ENCODE measurements around the gene SFMBT1. TPM values are rescaled to one million over a fixed set of nuclear protein-coding genes. Genes with fewer than 3 reads are reported as not detected.

SFMBT1 gene
- total and polyA plus RNA-seq, 2 experiments from 2014 or later = 3.4 to 6.1 TPM

DNA sequence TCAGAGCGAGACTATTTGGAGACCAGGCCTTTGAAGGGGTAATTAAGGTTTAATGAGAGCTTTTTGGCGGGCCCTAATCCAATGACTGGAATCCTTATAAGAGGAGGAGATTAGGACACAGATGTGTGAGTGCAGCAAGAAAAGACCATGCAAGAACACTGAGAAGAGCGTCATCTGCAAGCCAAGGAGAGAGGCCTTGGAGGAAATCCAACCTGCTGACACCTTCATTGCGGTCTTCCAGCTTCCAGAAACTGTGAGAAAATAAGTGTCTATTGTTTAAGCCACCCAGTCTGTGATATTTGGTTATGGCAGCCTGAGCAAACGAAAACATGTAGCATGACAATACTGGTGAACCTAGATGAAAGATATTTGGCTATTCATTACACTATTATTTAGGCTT, 188.0 kb downstream of the SFMBT1 start:
- H3K4me1 ChIP-seq (ENCODE audit: low read depth) = no peaks in the 10 kb centered on the region
- H3K36me3 ChIP-seq = no peaks in the 10 kb centered on the region
- no peaks in the 10 kb centered on the region for H3K9me3 ChIP-seq (ENCODE audit: low read depth)
- H3K4me3 ChIP-seq = no peak overlapping the region
- TF ChIP-seq, protein P1, sequence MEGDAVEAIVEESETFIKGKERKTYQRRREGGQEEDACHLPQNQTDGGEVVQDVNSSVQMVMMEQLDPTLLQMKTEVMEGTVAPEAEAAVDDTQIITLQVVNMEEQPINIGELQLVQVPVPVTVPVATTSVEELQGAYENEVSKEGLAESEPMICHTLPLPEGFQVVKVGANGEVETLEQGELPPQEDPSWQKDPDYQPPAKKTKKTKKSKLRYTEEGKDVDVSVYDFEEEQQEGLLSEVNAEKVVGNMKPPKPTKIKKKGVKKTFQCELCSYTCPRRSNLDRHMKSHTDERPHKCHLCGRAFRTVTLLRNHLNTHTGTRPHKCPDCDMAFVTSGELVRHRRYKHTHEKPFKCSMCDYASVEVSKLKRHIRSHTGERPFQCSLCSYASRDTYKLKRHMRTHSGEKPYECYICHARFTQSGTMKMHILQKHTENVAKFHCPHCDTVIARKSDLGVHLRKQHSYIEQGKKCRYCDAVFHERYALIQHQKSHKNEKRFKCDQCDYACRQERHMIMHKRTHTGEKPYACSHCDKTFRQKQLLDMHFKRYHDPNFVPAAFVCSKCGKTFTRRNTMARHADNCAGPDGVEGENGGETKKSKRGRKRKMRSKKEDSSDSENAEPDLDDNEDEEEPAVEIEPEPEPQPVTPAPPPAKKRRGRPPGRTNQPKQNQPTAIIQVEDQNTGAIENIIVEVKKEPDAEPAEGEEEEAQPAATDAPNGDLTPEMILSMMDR (IDR thresholded peaks at IDR 0.05; ENCODE audit: low read depth, low read length) = no peak
- H3K27me3 ChIP-seq = no peaks in the 10 kb centered on the region
- no peak for DNase-seq (ENCODE audit: low read depth in 1 of 2, low spot score in 1 of 2)
- no peak overlapping the region for H3K27ac ChIP-seq

DNA sequence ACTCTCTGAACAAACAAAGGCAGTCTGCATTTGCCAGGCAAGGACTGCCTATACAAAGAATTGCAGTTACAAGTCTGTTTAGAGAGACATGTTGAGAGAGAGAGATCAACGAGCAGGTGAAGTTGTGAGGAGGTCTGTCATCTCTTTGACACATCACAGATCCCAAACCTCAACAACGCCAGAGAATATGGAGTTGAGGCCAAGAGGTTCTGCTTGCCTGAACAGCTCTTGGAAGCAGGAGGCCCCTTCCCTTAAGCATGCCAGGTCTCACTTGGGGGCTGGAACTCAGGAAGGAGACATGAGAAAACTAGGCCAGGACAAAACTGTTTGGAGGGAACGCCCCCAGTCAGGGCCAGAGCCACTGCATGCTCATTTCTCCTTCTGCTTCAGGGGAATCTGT, 188.7 kb downstream of the SFMBT1 start:
- Histone ChIP-seq H3K4me1 (ENCODE audit: low read depth) (no peaks in the 10 kb centered on the region), H3K4me3 (no peak overlapping the region), H3K36me3 (no peaks in the 10 kb centered on the region), H3K27me3 (no peaks in the 10 kb centered on the region), H3K9me3 (ENCODE audit: low read depth) (no peaks in the 10 kb centered on the region), H3K27ac (no peak overlapping the region)
- DNase-seq (ENCODE audit: low read depth in 1 of 2, low spot score in 1 of 2) = no peak
- TF ChIP-seq, protein P1 (IDR thresholded peaks at IDR 0.05; ENCODE audit: low read depth, low read length) = no peak

DNA sequence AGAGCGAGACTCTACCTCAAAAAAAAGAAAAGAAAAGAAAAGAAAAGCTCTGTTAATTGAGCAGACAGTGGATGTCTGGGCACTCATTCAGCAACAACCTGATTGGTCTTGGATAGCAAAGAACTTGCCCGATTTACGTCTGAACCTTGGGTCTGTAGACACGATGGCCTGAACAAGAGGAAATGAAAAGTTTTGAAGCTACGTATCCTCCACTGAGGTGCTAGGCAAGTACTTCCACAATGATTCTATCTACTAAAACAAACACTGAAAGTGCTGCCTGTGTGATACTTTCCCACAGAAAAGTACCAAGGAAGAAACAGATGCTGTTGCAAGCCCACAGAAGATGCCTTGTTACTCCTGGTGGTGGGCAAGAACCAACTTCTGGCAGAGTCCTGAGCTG, 189.2 kb downstream of the SFMBT1 start:
- Histone ChIP-seq H3K4me3 (no peak overlapping the region), H3K27me3 (no peaks in the 10 kb centered on the region), H3K36me3 (no peaks in the 10 kb centered on the region), H3K9me3 (ENCODE audit: low read depth) (no peaks in the 10 kb centered on the region), H3K4me1 (ENCODE audit: low read depth) (no peaks in the 10 kb centered on the region), H3K27ac (no peak overlapping the region)
- DNase-seq (ENCODE audit: low read depth in 1 of 2, low spot score in 1 of 2) = no peak
- TF ChIP-seq, protein P1 (IDR thresholded peaks at IDR 0.05; ENCODE audit: low read depth, low read length) = no peak

DNA sequence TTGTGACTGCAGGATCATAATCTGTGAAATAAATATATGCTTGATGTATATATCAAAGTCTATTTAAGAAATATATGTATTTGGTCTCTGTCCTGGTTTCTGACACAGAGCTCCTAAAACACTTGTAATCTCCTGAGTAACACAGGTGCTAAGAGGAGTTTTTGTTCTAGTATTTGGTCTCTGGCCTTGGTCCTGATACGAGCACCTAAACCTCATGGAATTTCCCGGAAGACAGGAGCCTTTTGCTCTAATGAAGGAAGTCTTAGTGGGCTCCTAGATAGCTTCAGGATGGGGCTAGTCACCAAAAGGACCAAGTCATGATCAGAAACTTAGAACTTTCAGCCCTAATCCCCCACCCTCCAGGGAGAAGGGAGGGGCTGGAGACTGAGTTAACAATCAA, 191.9 kb downstream of the SFMBT1 start:
- H3K9me3 ChIP-seq (ENCODE audit: low read depth) = no peaks in the 10 kb centered on the region
- DNase-seq (ENCODE audit: low read depth in 1 of 2, low spot score in 1 of 2) = peak in 1 of 2 donors; percentile 51

More for the DNA sequence above, 191.9 kb downstream of the SFMBT1 start:
- Histone ChIP-seq H3K36me3 (no peaks in the 10 kb centered on the region), H3K27me3 (no peaks in the 10 kb centered on the region), H3K4me1 (ENCODE audit: low read depth) (no peaks in the 10 kb centered on the region), H3K4me3 (no peak overlapping the region), H3K27ac (no peak overlapping the region)
- TF ChIP-seq, protein P1 (IDR thresholded peaks at IDR 0.05; ENCODE audit: low read depth, low read length) = no peak

Other genes starting within 250 kb of the SFMBT1 start
- 2.3 and 2.9 TPM in 2 replicates for gene ITIH4, start 215.4 kb downstream of the SFMBT1 start, total RNA-seq
- gene ITIH4, start 215.4 kb downstream of the SFMBT1 start, polyA plus RNA-seq = 1.7 and 2.0 TPM in 2 replicates
- 1.9 TPM in 1 of 2 replicates, not detected in the other for gene MUSTN1, start 211.1 kb downstream of the SFMBT1 start, total RNA-seq
- not detected in 2 replicates for gene MUSTN1, start 211.1 kb downstream of the SFMBT1 start, polyA plus RNA-seq
- 9.0 and 17.4 TPM in 2 replicates for gene STIMATE, start 148.5 kb downstream of the SFMBT1 start, total RNA-seq
- gene STIMATE, start 148.5 kb downstream of the SFMBT1 start, polyA plus RNA-seq = 4.8 and 7.3 TPM in 2 replicates
- gene RFT1, start 84.4 kb upstream of the SFMBT1 start, total RNA-seq = 5.4 and 8.1 TPM in 2 replicates
- gene RFT1, start 84.4 kb upstream of the SFMBT1 start, polyA plus RNA-seq = 16.1 and 16.7 TPM in 2 replicates
- gene PRKCD, start 115.1 kb upstream of the SFMBT1 start, total RNA-seq = 0.70 and 1.3 TPM in 2 replicates
- gene PRKCD, start 115.1 kb upstream of the SFMBT1 start, polyA plus RNA-seq = 3.4 and 3.9 TPM in 2 replicates
- 112 and 119 TPM in 2 replicates for gene TKT, start 209.9 kb upstream of the SFMBT1 start, total RNA-seq
- 70.9 and 73.6 TPM in 2 replicates for gene TKT, start 209.9 kb upstream of the SFMBT1 start, polyA plus RNA-seq

All from cardiac muscle cell (in vitro differentiated cells and primary cell).